ENCODE data around the gene ERVFRD-1. TPM values are rescaled to one million over a fixed set of nuclear protein-coding genes. Genes with fewer than 3 reads are reported as not detected.

ERVFRD-1 gene
- total and polyA plus RNA-seq, 12 donors = 0.01 to 0.23 (median 0.09) TPM; not detected in 8

DNA sequence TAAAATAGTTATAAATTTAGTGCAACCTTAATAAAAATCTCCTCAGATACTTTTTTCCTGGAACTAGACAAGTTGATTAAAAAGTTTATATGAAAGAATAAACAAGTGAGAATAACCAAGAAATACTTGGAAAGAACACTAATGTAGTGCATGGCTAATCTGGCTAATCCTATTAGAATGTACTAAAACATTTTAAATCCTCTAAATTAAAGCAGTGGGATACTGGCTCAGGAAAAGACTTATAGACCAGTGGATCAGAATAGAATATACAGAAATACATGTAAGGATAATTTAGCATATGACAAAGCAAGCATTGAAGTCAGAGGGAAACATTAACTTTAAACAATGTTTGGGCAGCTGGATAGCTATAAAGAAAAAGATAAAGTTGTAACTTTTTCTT lies 41.1 kb upstream of the ERVFRD-1 start:
- intact Hi-C loops (cut with DNase I) = no loop called here
- Histone ChIP-seq H3K4me3 (no peak overlapping the region), H3K27ac (no peak overlapping the region), H3K36me3 (no peaks in the 10 kb centered on the region), H3K9me3 (no peaks in the 10 kb centered on the region), H3K4me1 (no peaks in the 10 kb centered on the region), H3K27me3 (no peaks in the 10 kb centered on the region)
- TF ChIP-seq, protein P1, sequence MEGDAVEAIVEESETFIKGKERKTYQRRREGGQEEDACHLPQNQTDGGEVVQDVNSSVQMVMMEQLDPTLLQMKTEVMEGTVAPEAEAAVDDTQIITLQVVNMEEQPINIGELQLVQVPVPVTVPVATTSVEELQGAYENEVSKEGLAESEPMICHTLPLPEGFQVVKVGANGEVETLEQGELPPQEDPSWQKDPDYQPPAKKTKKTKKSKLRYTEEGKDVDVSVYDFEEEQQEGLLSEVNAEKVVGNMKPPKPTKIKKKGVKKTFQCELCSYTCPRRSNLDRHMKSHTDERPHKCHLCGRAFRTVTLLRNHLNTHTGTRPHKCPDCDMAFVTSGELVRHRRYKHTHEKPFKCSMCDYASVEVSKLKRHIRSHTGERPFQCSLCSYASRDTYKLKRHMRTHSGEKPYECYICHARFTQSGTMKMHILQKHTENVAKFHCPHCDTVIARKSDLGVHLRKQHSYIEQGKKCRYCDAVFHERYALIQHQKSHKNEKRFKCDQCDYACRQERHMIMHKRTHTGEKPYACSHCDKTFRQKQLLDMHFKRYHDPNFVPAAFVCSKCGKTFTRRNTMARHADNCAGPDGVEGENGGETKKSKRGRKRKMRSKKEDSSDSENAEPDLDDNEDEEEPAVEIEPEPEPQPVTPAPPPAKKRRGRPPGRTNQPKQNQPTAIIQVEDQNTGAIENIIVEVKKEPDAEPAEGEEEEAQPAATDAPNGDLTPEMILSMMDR (IDR thresholded peaks at IDR 0.05) = no peak
- DNase-seq (no peak), ATAC-seq (no peak)

DNA sequence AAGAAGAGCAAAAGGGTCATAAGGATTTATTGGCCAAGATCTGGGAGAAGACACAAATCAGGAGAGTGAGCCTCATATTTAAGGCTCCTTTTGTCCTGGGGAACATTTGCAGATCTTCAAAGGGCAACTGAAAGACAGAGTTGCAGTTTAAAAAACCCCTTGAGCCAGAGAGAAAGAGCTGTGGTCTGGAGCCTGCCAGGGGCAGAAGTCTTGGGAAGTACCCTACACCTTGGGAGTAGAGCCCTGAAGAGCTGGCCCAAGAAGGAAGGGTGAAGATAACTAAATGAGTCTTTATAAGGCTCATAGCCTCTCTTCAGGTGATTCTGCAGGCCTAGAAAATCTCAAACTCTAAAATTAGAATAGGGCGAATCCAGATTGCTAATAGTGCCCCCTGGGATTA lies 40.0 kb upstream of the ERVFRD-1 start:
- Histone ChIP-seq H3K27ac (no peak overlapping the region), H3K9me3 (no peaks in the 10 kb centered on the region), H3K27me3 (no peaks in the 10 kb centered on the region), H3K36me3 (no peaks in the 10 kb centered on the region), H3K4me3 (no peak overlapping the region), H3K4me1 (no peaks in the 10 kb centered on the region)
- WGBS, 2 donors = 90 to 97% methylated on average over 1 of the region's 1 CpG
- ATAC-seq (no peak), DNase-seq (no peak)
- TF ChIP-seq, protein P1 (IDR thresholded peaks at IDR 0.05) = no peak
- intact Hi-C loops (cut with DNase I) = no loop called here

DNA sequence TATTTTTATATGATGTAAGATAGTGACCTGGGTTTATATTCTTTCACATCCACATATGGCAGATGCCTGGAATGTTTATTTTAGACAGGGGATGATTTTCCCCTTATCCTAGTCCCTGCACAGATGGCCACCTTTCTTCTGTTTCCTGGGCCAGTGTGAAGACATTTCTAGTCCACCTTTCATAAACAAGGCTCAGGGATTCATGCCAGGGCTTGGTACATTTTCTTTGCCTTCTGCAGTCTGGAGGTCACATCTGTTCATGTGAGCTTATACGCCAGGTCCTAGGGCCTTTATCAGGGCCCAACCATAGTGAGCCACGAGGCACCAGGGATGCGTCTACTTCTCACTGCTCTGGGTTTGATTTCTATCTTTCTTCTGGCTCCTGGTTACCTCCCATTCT lies 38.0 kb upstream of the ERVFRD-1 start:
- DNase-seq (no peak), ATAC-seq (no peak)
- 95 to 96% methylated on average over 3 of the region's 3 CpGs for WGBS, 2 donors
- no peaks in the 10 kb centered on the region for H3K36me3 ChIP-seq
- intact Hi-C loops (cut with DNase I) = loop anchor here in 3 of 10 donors (5.0 to 10.0 kb wide), 3 partner anchors 348 to 425 kb away; no protein-coding TSS in a partner anchor
- H3K4me3 ChIP-seq = no peak overlapping the region
- TF ChIP-seq, protein P1 (IDR thresholded peaks at IDR 0.05) = no peak
- H3K27ac ChIP-seq = no peak overlapping the region
- H3K9me3 ChIP-seq = no peaks in the 10 kb centered on the region
- no peaks in the 10 kb centered on the region for H3K27me3 ChIP-seq
- H3K4me1 ChIP-seq = peaks cover 0 to under 1% (median 0%) of the 10 kb centered on the region in 9 donors

DNA sequence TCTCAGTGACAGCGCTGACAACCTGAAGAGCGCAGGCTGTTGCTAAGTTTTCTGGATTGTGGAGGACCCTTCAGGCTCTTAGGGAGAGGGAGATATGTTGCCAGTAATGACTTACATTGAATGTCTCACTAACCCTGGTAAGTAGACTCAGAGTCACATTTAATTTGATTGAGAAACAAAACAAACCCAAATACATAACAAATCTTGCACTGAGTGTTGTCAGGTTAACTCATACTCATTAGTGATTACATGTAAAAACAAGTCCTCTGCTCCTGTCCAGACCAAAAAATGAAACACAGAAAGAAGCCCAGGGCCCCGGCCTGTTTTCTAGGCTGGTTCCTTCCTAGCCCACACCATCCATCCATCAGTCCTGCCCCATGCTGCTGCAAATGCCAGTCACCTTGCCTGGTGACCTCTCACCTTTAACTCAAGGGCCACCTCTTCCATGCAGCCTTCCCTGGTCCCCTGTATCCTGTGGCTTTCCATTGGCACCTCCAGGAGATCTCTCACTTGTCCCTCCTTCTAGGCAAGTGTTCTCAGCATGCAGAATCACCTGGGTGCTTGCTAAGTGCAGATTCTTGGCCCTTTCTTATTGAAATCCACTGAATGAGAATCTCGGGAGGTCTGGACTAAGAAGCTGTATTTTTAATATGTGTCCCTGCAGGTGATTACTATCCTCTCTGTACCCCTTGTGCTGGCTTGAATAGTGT lies 34.7 kb upstream of the ERVFRD-1 start:
- H3K27me3 ChIP-seq = no peaks in the 10 kb centered on the region
- 98 to 99% methylated on average over 4 of the region's 4 CpGs for WGBS, 2 donors
- no peak overlapping the region for H3K27ac ChIP-seq
- peaks cover 0 to 17% (median 0%) of the 10 kb centered on the region in 9 donors for H3K4me1 ChIP-seq
- intact Hi-C loops (cut with DNase I) = loop anchor here in 3 of 10 donors (5.0 to 10.0 kb wide), 3 partner anchors 351 to 429 kb away; no protein-coding TSS in a partner anchor
- no peaks in the 10 kb centered on the region for H3K9me3 ChIP-seq
- H3K4me3 ChIP-seq = no peak overlapping the region
- TF ChIP-seq, protein P1 (IDR thresholded peaks at IDR 0.05) = no peak
- no peaks in the 10 kb centered on the region for H3K36me3 ChIP-seq
- ATAC-seq (no peak), DNase-seq (no peak)
